A549 (cell line): ENCODE data around the gene NSG2. TPM values are rescaled to one million over a fixed set of nuclear protein-coding genes. Genes with fewer than 3 reads are reported as not detected.

Experiments used
- ATAC-seq, 2 experiments: fragments of 200-7000 bp in 1 of 2; fragments of >200 bp in 1 of 2; cut with Nextera tagmentation in 1 of 2; cut with Tn5 transposase in 1 of 2; 3 replicates each; pipeline versions ENCODE4 v1.8.0 to v1.9.1; 2018 to 2020; ENCODE audit warnings: mild to moderate bottlenecking in 1 of 2, moderate library complexity in 1 of 2
- CTCF ChIA-PET: fragments of 300-600 bp; sonication (Branson Sonifier 250); formaldehyde crosslinking; extraction: SDS; loops from one replicate; lab custom pipeline; 2021; ENCODE audit warnings: antibody characterized with exemption, inconsistent platforms; lab: Yijun Ruan, JAX
- POLR2A ChIA-PET: fragments of 350-600 bp; formaldehyde crosslinking; extraction: SDS; loops from one replicate; lab custom pipeline; 2021; ENCODE audit warnings: antibody characterized with exemption, inconsistent platforms; lab: Yijun Ruan, JAX
- DNase-seq, 2 experiments: peaks; one replicate each; pipeline versions ENCODE4 v3.0.0 to v3.0.0-alpha.2; 2011 to 2016; ENCODE audit warnings: low read depth in 1 of 2, low spot score in 1 of 2
- FAIRE-seq: peaks from 2 replicates; lab custom pipeline; 2011; peaks lifted over from hg19 to GRCh38; lab: Jason Lieb, UNC
- H3K27ac ChIP-seq, 2 experiments: fragments of >200 bp; sonication (Bioruptor Twin); formaldehyde crosslinking; 3 replicates each; pipeline ENCODE4 v1.5.1; 2016 to 2017
- H3K4me1 ChIP-seq: fragments of >200 bp; sonication (Bioruptor Twin); formaldehyde crosslinking; 3 replicates; pipeline ENCODE4 v1.6.1; 2016
- H3K4me2 ChIP-seq: fragments of >200 bp; sonication (Bioruptor Twin); formaldehyde crosslinking; 3 replicates; pipeline ENCODE4 v1.6.1; 2016
- H3K4me3 ChIP-seq: fragments of >200 bp; sonication (Bioruptor Twin); formaldehyde crosslinking; 3 replicates; pipeline ENCODE4 v1.5.1; 2016
- H3K9me3 ChIP-seq: fragments of >200 bp; sonication (Bioruptor Twin); formaldehyde crosslinking; 3 replicates; pipeline ENCODE4 v1.6.1; 2016
- BHLHE40 ChIP-seq: IDR thresholded peaks from 2 replicates; pipeline ENCODE4 v1.6.1; 2012; ENCODE audit warnings: low read depth, low read length, inconsistent platforms
- CBX8 ChIP-seq: fragments of 200-600 bp; sonication (generic); IDR thresholded peaks from 2 replicates; pipeline ENCODE4 v1.6.1; 2016
- FOSB ChIP-seq: fragments of 250-450 bp; sonication (Bioruptor Pico); IDR thresholded peaks from 2 replicates; pipeline ENCODE4 v1.5.0; 2020; ENCODE audit warnings: mild to moderate bottlenecking, moderate library complexity
- HEYL ChIP-seq: fragments of 250-450 bp; sonication (Bioruptor Pico); IDR thresholded peaks from 2 replicates; pipeline ENCODE4 v1.8.0; 2021; ENCODE audit warnings: mild to moderate bottlenecking, moderate library complexity
- MAZ ChIP-seq: fragments of 150-350 bp; IDR thresholded peaks from 2 replicates; pipeline ENCODE4 v1.6.1; 2014; ENCODE audit warnings: antibody characterized with exemption, low read depth, low read length, borderline replicate concordance
- PHF8 ChIP-seq: fragments of 200-600 bp; sonication (generic); IDR thresholded peaks from 2 replicates; pipeline ENCODE4 v1.6.1; 2016; ENCODE audit warnings: low read depth, mild to moderate bottlenecking, antibody characterized with exemption, moderate library complexity, borderline replicate concordance
- RAD21 ChIP-seq, 2 experiments: fragments of >200 bp in 1 of 2; sonication (Bioruptor Twin) in 1 of 2; formaldehyde crosslinking in 1 of 2; IDR thresholded peaks in 1 of 2; conservative IDR thresholded peaks in 1 of 2; 2 replicates in 1 of 2; 3 replicates in 1 of 2; pipeline ENCODE4 v1.6.1; 2012 to 2018; ENCODE audit warnings: inconsistent platforms in 1 of 2
- RFX5 ChIP-seq: fragments of 450-650 bp; IDR thresholded peaks from 2 replicates; pipeline ENCODE4 v1.7.1; 2014; ENCODE audit warnings: antibody characterized with exemption, mild to moderate bottlenecking, moderate library complexity
- RNF2 ChIP-seq: fragments of 200-600 bp; sonication (generic); IDR thresholded peaks from 2 replicates; pipeline ENCODE4 v1.6.1; 2016; ENCODE audit warnings: low read depth, mild to moderate bottlenecking, antibody characterized with exemption, moderate library complexity, borderline replicate concordance
- ZNF302 ChIP-seq: fragments of 250-450 bp; sonication (Bioruptor Pico); IDR thresholded peaks from 2 replicates; pipeline ENCODE4 v1.9.0; 2021; ENCODE audit warnings: inconsistent platforms, mild to moderate bottlenecking, moderate library complexity
- WGBS: methylation state at CpG from one replicate; pipeline ENCODE4 v1.1.6; 2017; ENCODE audit errors: missing lambda C conversion rate; 5-methylcytosine and 5-hydroxymethylcytosine counted together
- polyA plus RNA-seq, 4 experiments: library from polyadenylated mRNA; depleted of rRNA in 3 of 4; stranded (reverse); fragments of >200 nt; fragmentation: RNase III in 1 of 4; extraction: RNeasy Plus Mini Kit Qiagen cat#74134 plus additional on column Dnase treatment in 1 of 4; gene quantifications; 2 replicates in 3 of 4; 3 replicates in 1 of 4; pipeline ENCODE4 v1.2.3, GENCODE V29; 2011 to 2017
- TF ChIP-seq, protein P1 (sequence below): fragments of >200 bp; sonication (Bioruptor Twin); formaldehyde crosslinking; IDR thresholded peaks from 3 replicates; pipeline ENCODE4 v1.6.1; 2016
- TF ChIP-seq, protein P2 (sequence below): fragments of 250-450 bp; sonication (Bioruptor Pico); IDR thresholded peaks from 2 replicates; pipeline ENCODE4 v1.5.0; 2020; ENCODE audit warnings: low read depth, mild to moderate bottlenecking, moderate library complexity
- TF ChIP-seq, protein P3 (sequence below): fragments of 200-600 bp; sonication (generic); IDR thresholded peaks from 2 replicates; pipeline ENCODE4 v1.6.1; 2016; ENCODE audit warnings: antibody characterized with exemption, mild to moderate bottlenecking, moderate library complexity
- TF ChIP-seq, protein P4 (sequence below): IDR thresholded peaks from 2 replicates; pipeline ENCODE4 v1.6.1; 2012
- TF ChIP-seq, protein P5 (sequence below): IDR thresholded peaks from 2 replicates; pipeline ENCODE4 v1.6.1; 2012

Gene NSG2
- polyA plus RNA-seq, 2 of the 4 experiments (the other 2 are of a cell fraction) = 0.06 TPM; not detected in 1

DNA sequence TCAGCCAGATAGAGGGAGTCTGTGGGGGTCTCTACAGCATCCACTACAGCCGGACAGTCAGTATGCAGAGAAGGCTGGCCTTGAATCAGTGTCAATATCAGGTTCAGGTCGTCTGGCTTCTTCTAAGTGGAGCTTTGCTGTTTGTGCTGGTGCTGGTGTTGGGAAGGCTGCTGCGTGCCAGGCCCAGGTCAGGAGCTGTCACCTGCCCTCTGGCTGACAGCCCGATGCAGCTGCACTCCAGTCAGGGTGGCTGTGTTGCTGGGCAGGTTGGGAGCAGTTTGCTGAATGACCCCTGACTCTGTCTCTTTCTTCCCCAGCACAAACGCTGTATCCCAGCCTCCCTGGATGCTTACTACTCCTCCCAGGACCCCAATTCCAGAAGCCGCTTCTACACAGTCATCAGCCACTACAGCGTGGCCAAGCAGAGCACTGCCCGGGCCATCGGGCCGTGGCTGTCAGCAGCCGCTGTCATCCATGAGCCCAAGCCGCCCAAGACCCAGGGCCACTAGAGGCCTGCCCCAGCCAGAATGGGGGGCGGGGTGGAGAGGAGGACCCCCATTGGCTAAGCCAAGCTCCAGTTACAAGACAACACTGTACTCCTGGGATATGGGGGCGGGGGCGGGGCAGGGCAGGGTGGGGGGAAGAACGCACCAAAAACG, 61.6 kb downstream of the NSG2 start:
- TF ChIP-seq, protein P1, sequence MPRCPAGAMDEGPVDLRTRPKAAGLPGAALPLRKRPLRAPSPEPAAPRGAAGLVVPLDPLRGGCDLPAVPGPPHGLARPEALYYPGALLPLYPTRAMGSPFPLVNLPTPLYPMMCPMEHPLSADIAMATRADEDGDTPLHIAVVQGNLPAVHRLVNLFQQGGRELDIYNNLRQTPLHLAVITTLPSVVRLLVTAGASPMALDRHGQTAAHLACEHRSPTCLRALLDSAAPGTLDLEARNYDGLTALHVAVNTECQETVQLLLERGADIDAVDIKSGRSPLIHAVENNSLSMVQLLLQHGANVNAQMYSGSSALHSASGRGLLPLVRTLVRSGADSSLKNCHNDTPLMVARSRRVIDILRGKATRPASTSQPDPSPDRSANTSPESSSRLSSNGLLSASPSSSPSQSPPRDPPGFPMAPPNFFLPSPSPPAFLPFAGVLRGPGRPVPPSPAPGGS = no peak
- TF ChIP-seq RNF2 = no peak
- TF ChIP-seq, protein P2, sequence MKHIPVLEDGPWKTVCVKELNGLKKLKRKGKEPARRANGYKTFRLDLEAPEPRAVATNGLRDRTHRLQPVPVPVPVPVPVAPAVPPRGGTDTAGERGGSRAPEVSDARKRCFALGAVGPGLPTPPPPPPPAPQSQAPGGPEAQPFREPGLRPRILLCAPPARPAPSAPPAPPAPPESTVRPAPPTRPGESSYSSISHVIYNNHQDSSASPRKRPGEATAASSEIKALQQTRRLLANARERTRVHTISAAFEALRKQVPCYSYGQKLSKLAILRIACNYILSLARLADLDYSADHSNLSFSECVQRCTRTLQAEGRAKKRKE (CRISPR knock-in tag) = no peak
- TF ChIP-seq RFX5 = no peak
- TF ChIP-seq, protein P3, sequence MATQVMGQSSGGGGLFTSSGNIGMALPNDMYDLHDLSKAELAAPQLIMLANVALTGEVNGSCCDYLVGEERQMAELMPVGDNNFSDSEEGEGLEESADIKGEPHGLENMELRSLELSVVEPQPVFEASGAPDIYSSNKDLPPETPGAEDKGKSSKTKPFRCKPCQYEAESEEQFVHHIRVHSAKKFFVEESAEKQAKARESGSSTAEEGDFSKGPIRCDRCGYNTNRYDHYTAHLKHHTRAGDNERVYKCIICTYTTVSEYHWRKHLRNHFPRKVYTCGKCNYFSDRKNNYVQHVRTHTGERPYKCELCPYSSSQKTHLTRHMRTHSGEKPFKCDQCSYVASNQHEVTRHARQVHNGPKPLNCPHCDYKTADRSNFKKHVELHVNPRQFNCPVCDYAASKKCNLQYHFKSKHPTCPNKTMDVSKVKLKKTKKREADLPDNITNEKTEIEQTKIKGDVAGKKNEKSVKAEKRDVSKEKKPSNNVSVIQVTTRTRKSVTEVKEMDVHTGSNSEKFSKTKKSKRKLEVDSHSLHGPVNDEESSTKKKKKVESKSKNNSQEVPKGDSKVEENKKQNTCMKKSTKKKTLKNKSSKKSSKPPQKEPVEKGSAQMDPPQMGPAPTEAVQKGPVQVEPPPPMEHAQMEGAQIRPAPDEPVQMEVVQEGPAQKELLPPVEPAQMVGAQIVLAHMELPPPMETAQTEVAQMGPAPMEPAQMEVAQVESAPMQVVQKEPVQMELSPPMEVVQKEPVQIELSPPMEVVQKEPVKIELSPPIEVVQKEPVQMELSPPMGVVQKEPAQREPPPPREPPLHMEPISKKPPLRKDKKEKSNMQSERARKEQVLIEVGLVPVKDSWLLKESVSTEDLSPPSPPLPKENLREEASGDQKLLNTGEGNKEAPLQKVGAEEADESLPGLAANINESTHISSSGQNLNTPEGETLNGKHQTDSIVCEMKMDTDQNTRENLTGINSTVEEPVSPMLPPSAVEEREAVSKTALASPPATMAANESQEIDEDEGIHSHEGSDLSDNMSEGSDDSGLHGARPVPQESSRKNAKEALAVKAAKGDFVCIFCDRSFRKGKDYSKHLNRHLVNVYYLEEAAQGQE = no peak
- TF ChIP-seq, protein P4, sequence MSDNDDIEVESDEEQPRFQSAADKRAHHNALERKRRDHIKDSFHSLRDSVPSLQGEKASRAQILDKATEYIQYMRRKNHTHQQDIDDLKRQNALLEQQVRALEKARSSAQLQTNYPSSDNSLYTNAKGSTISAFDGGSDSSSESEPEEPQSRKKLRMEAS = no peak
- no peak for TF ChIP-seq HEYL
- no peak for TF ChIP-seq ZNF302 (CRISPR knock-in tag)
- ChIA-PET CTCF (interaction anchor here (0.7 kb wide), 1 partner anchor 205 kb away, joined by 3 read pairs; no protein-coding TSS in a partner anchor), POLR2A (no interaction called here)
- no peak for DNase-seq
- no peak overlapping the region for H3K4me2 ChIP-seq
- H3K27ac ChIP-seq = no peak overlapping the region
- H3K9me3 ChIP-seq = no peaks in the 10 kb centered on the region
- no peak for FAIRE-seq
- no peaks in the 10 kb centered on the region for H3K4me1 ChIP-seq
- no peak; a peak in 1 of 6 replicates for ATAC-seq
- H3K4me3 ChIP-seq = no peak overlapping the region
- WGBS = 41% methylated on average over 11 of the region's 17 CpGs

DNA sequence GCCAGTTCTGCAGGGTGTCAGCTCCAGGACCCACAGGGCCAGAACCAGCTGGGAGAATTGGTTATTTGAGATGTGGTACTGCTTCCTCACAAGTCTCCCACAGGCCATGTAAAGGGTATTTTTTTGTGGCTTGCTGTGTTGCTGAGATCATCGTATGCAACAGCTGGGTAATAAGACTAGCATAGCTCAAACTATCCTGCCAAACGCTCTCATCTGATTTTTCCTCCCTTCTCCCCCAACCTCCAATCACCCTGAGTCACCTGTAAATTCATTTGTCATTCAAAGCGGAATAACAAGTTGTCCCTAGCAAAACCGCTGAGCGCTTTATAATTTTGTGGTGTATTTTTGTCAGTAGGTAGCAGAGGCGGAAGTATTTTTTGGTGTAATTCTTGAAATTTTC, 63.2 kb downstream of the NSG2 start:
- TF ChIP-seq CBX8 (no peak), RAD21 (conservative IDR thresholded peaks at IDR 0.05 in 1 of 2, IDR thresholded peaks at IDR 0.05 in 1 of 2) (no peak), PHF8 (no peak), BHLHE40 (no peak), FOSB (no peak), MAZ (no peak)
- TF ChIP-seq, protein P5, sequence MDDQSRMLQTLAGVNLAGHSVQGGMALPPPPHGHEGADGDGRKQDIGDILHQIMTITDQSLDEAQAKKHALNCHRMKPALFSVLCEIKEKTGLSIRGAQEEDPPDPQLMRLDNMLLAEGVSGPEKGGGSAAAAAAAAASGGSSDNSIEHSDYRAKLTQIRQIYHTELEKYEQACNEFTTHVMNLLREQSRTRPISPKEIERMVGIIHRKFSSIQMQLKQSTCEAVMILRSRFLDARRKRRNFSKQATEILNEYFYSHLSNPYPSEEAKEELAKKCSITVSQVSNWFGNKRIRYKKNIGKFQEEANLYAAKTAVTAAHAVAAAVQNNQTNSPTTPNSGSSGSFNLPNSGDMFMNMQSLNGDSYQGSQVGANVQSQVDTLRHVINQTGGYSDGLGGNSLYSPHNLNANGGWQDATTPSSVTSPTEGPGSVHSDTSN = no peak
- TF ChIP-seq, all 56 proteins: peak for 0
- Histone ChIP-seq H3K27ac (no peak overlapping the region), H3K9me3 (no peaks in the 10 kb centered on the region), H3K4me1 (no peaks in the 10 kb centered on the region), H3K4me2 (no peak overlapping the region), H3K4me3 (no peak overlapping the region)
- FAIRE-seq = no peak
- 54% methylated on average over 6 of the region's 6 CpGs for WGBS
- no peak for DNase-seq
- POLR2A ChIA-PET = no interaction called here
- CTCF ChIA-PET = interaction anchor here (0.9 kb wide), 1 partner anchor 63 kb away, joined by 3 read pairs; the partner anchor contains the start of gene NSG2
- ATAC-seq = no peak
